Esophagus muscularis mucosa (tissue), 4 donors: Measurements from ENCODE around the gene MIGA2. TPM values are rescaled to one million over a fixed set of nuclear protein-coding genes. Genes with fewer than 3 reads are reported as not detected.

Source experiments
- DNase-seq: peaks from one replicate; pipeline ENCODE4 v3.0.0-alpha.2; 2017; ENCODE audit errors: extremely low spot score
- H3K27ac ChIP-seq, 4 donors: fragments of 200-600 bp; sonication (generic); replicated peaks in 1 of 4; 1 replicate in 3 of 4; 2 replicates in 1 of 4; pipeline ENCODE4 v1.5.1; 2016 to 2019; ENCODE audit warnings: mild to moderate bottlenecking in 1 of 4
- H3K27me3 ChIP-seq, 4 donors: fragments of 200-600 bp; sonication (generic); one replicate each; pipeline versions ENCODE4 v1.5.1 to v1.6.0; 2016 to 2019
- H3K36me3 ChIP-seq, 4 donors: fragments of 200-600 bp; sonication (generic); one replicate each; pipeline ENCODE4 v1.5.1; 2016 to 2019
- H3K4me1 ChIP-seq, 4 donors: fragments of 200-600 bp; sonication (generic); one replicate each; pipeline ENCODE4 v1.5.1; 2016 to 2019
- H3K4me3 ChIP-seq, 4 donors: fragments of 200-600 bp; sonication (generic); 1 replicate in 2 of 4; 2 replicates in 2 of 4; pipeline ENCODE4 v1.5.1; 2016 to 2019; ENCODE audit warnings: mild to moderate bottlenecking in 4 of 4, moderate library complexity in 1 of 4
- H3K9me3 ChIP-seq, 4 donors: fragments of 200-600 bp; sonication (generic); 1 replicate in 3 of 4; 2 replicates in 1 of 4; pipeline ENCODE4 v1.5.1; 2016 to 2019
- EP300 ChIP-seq: sonication (generic); formaldehyde crosslinking; IDR thresholded peaks from one replicate; pipeline ENCODE4 v1.6.1; 2017; ENCODE audit warnings: antibody characterized with exemption
- POLR2A ChIP-seq: fragments of 450-650 bp; IDR thresholded peaks from one replicate; pipeline ENCODE4 v1.6.1; 2017; ENCODE audit warnings: antibody characterized with exemption, moderate library complexity, mild to moderate bottlenecking, low read depth
- POLR2AphosphoS5 ChIP-seq, 2 donors: sonication (generic); formaldehyde crosslinking; IDR thresholded peaks; one replicate each; pipeline ENCODE4 v1.6.1; 2017; ENCODE audit warnings: antibody characterized with exemption in 2 of 2
- WGBS: methylation state at CpG from one replicate; pipeline ENCODE4 v1.1.5; 2018; 5-methylcytosine and 5-hydroxymethylcytosine counted together
- intact Hi-C: fragments of 100-400 bp; cut with DNase I; formaldehyde crosslinking; loops from one replicate; pipeline ENCODE4 v1.15.1; 2023
- total RNA-seq, 4 donors: library from RNA; depleted of rRNA; stranded (reverse); fragments of >200 nt; gene quantifications; one replicate each; pipeline versions ENCODE4 v1.1.0 to v1.2.1, GENCODE V29; 2016
- TF ChIP-seq, protein P1 (sequence below), 3 experiments: fragments of 200-600 bp in 2 of 3; fragments of 450-650 bp in 1 of 3; sonication (generic) in 2 of 3; IDR thresholded peaks; one replicate each; pipeline ENCODE4 v1.5.1; 2017 to 2019; ENCODE audit warnings: antibody characterized with exemption in 3 of 3, mild to moderate bottlenecking in 2 of 3, moderate library complexity in 1 of 3

MIGA2 gene
- total RNA-seq, 4 donors from 2014 or later: 23.9 to 44.2 (median 32.1) TPM

DNA sequence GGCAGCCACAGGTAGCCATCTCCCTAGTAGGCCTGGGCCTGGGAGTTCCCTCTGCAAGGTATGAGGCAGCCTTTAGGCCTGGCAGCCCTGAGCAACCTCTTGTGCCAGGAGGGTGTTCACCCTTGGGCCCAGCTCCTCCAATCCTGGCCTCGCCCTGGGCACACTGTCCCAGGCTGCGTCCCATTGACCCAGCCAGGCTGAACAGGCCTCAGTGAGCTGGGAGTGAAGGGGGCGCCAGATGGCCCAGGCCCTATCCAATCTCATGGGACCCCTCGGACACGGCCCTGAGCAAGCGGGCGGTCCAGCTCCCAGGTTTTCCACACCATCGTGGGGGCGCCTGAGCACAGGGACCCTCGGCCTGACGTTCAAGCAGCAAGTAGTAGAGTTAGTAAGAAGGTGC is 22.8 kb upstream of the MIGA2 start:
- Histone ChIP-seq H3K36me3 (peaks cover 31 to 92% (median 82%) of the 10 kb centered on the region in 4 donors), H3K4me1 (no peaks in the 10 kb centered on the region), H3K9me3 (no peaks in the 10 kb centered on the region), H3K4me3 (no peak overlapping the region), H3K27me3 (no peaks in the 10 kb centered on the region), H3K27ac (no peak overlapping the region)
- no peak for DNase-seq
- intact Hi-C loops: no loop called here
- TF ChIP-seq, protein P1, sequence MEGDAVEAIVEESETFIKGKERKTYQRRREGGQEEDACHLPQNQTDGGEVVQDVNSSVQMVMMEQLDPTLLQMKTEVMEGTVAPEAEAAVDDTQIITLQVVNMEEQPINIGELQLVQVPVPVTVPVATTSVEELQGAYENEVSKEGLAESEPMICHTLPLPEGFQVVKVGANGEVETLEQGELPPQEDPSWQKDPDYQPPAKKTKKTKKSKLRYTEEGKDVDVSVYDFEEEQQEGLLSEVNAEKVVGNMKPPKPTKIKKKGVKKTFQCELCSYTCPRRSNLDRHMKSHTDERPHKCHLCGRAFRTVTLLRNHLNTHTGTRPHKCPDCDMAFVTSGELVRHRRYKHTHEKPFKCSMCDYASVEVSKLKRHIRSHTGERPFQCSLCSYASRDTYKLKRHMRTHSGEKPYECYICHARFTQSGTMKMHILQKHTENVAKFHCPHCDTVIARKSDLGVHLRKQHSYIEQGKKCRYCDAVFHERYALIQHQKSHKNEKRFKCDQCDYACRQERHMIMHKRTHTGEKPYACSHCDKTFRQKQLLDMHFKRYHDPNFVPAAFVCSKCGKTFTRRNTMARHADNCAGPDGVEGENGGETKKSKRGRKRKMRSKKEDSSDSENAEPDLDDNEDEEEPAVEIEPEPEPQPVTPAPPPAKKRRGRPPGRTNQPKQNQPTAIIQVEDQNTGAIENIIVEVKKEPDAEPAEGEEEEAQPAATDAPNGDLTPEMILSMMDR (IDR thresholded peaks at IDR 0.05): no peak
- no peak for TF ChIP-seq EP300
- TF ChIP-seq POLR2AphosphoS5 (IDR thresholded peaks at IDR 0.05): no peak
- no peak for TF ChIP-seq POLR2A
- WGBS: 91% methylated on average over 9 of the region's 11 CpGs

DNA sequence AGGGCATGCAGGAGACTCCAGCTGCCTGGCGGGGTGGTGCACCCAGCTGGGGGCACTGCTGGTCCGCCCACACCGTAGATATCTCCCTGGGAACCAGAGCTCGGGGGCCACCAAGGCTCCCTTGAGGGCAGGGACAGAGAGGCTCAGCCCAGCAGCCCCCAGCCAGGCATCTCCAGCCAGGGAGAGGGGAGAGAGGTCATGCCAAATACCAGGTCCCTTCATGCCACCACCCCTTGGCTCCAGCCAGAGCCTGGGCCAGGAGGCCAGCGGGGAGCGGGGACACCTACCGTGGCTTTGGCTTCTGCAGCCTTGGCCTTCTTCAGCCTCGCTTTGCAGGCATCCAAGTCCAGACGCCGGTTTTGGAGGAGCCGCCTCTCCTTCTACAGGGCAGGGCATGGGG is 22.3 kb upstream of the MIGA2 start:
- DNase-seq: no peak
- Histone ChIP-seq H3K9me3 (no peaks in the 10 kb centered on the region), H3K27ac (no peak overlapping the region), H3K27me3 (no peaks in the 10 kb centered on the region), H3K36me3 (peaks cover 31 to 92% (median 82%) of the 10 kb centered on the region in 4 donors), H3K4me3 (no peak overlapping the region), H3K4me1 (no peaks in the 10 kb centered on the region)
- intact Hi-C loops: no loop called here
- TF ChIP-seq POLR2AphosphoS5 (IDR thresholded peaks at IDR 0.05): no peak
- TF ChIP-seq EP300: no peak
- no peak for TF ChIP-seq POLR2A
- TF ChIP-seq, protein P1 (IDR thresholded peaks at IDR 0.05): no peak
- 90% methylated on average over 2 of the region's 11 CpGs for WGBS

DNA sequence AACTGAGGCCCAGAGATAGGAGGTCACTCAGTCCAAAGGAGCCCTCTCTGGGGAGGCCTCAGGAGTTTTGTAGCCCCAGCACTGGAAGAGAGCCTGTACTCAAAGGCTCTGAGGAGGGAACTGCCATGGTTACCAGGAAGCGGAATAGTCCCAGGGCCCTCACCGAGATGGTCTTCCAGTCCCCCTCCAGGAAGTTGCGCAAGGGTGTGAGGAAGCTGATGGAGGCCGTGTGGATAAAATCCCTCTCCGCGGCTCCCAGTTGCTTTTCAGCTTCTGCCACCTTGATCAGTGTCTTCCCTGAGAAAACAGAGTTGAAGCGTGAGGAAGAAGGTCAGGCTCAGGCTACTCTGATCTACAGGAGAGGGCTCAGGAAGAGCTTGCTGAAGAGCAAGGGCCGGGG is 21.8 kb upstream of the MIGA2 start:
- no peak for DNase-seq
- 80% methylated on average over 8 of the region's 8 CpGs for WGBS
- no peaks in the 10 kb centered on the region for H3K27me3 ChIP-seq
- no peak overlapping the region for H3K27ac ChIP-seq
- H3K4me3 ChIP-seq: no peak overlapping the region
- H3K9me3 ChIP-seq: no peaks in the 10 kb centered on the region
- H3K36me3 ChIP-seq: peaks cover 31 to 92% (median 81%) of the 10 kb centered on the region in 4 donors
- TF ChIP-seq EP300 (no peak), POLR2A (no peak), POLR2AphosphoS5 (IDR thresholded peaks at IDR 0.05) (no peak)
- TF ChIP-seq, protein P1 (IDR thresholded peaks at IDR 0.05): no peak
- intact Hi-C loops: no loop called here
- no peaks in the 10 kb centered on the region for H3K4me1 ChIP-seq

DNA sequence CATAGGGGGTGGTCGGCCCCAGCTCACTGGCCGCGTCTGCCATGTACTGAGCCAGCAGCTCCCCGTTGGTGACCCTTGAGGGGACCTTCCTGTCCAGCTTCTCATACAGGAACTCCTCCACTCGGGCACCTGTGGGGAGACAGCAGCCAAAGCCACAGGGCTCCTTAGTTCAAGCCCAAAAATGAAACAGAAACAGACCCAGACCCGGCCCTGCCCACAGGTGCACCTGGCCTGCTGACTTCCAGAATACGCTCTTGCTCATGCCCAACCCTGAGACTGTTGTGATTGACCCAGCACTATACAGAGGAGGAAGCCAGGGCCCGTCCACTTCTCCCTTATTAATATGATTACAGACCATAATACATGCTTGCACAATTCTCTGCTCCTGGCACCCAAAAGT is 15.3 kb upstream of the MIGA2 start:
- Histone ChIP-seq H3K4me1 (peaks cover 0 to 34% (median 29%) of the 10 kb centered on the region in 4 donors), H3K4me3 (no peak overlapping the region), H3K36me3 (peaks cover 0 to 35% (median 23%) of the 10 kb centered on the region in 4 donors), H3K27me3 (no peaks in the 10 kb centered on the region), H3K27ac (no peak overlapping the region), H3K9me3 (no peaks in the 10 kb centered on the region)
- TF ChIP-seq, protein P1 (IDR thresholded peaks at IDR 0.05): no peak
- TF ChIP-seq POLR2AphosphoS5 (IDR thresholded peaks at IDR 0.05) (no peak), POLR2A (no peak), EP300 (no peak)
- no peak for DNase-seq
- WGBS: 79% methylated on average over 5 of the region's 8 CpGs
- intact Hi-C loops: no loop called here

DNA sequence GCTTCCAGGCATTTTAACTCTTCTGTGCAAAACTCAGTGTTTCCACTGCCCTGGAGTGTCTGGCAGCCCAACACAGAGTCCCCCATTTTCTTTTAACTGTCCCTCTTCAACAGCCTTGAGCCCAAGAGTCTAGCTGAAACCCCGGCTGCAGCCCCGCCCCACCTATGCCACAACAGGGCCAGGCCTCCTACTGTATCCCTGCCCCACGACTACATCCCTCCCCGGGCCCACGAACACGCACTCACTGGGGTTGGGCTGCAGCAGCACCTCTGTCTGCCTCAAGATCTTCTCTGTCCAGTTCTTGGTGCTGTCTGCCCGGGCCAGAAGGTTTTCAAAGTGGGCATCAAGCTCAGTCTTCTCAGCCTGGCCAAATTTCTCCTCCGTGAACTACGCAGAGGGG is 14.4 kb upstream of the MIGA2 start:
- intact Hi-C loops: no loop called here
- H3K9me3 ChIP-seq: no peaks in the 10 kb centered on the region
- 86% methylated on average over 9 of the region's 9 CpGs for WGBS
- peak overlapping the region; percentile 3 to 68 (median 38) for H3K27ac ChIP-seq
- no peak for DNase-seq
- no peak overlapping the region for H3K4me3 ChIP-seq
- no peak for TF ChIP-seq POLR2A
- peaks cover 9 to 43% (median 38%) of the 10 kb centered on the region in 4 donors for H3K4me1 ChIP-seq
- H3K36me3 ChIP-seq: peaks cover 0 to 34% (median 23%) of the 10 kb centered on the region in 4 donors
- H3K27me3 ChIP-seq: no peaks in the 10 kb centered on the region
